GM13977 (cell line): ENCODE data around the gene ACE.

Source experiments
- DNase-seq: peaks from one replicate; pipeline ENCODE4 v3.0.0; 2012; ENCODE audit warnings: low spot score
- CTCF ChIP-seq: IDR thresholded peaks from 2 replicates; pipeline ENCODE4 v1.5.1; 2012; ENCODE audit warnings: mild to moderate bottlenecking, control low read depth; ENCODE audit not compliant: insufficient read depth; ENCODE audit errors: extremely low read depth, missing control alignments
- in situ Hi-C: fragments of 300-500 bp; cut with MboI; formaldehyde crosslinking; loops from one replicate; pipeline ENCODE4 v1.12.0; 2022; ENCODE audit warnings: low sequenced_read_pairs, low pct_unique_long_range_greater_than_20kb, mixed read lengths, inconsistent platforms; ENCODE audit not compliant: unreplicated experiment

ACE gene

DNA sequence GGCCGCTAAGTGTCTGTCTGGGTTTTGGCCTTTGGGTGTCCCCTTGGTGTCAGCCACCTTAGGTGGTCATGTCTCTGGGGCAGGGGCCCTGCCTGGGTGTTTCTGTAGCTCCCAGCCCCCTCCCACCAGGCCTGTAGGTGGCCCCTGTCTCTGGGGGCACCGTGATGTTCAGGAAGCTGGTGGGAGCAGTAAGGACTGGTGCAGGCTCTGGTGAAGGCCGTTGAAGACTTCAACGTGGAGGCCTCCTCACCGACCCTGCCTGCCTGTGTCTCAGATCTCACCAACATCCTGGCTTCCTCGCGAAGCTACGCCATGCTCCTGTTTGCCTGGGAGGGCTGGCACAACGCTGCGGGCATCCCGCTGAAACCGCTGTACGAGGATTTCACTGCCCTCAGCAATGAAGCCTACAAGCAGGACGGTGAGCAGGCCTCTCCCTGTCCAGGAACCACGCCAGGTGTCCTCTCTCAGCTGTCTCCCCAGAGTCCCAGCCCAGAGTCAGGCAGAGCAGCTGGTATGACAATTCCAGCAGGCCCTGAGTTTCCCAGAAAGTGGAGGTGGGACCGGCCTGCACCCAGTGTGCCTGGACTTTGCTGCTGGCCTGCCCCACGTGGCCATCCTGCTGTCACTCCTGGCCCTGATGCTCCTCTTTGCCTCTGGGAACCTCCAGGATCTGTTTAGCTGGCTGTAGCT lies 2.8 kb downstream of the ACE start:
- no peak for DNase-seq
- TF ChIP-seq CTCF, result no peak
- in situ Hi-C loops, result loop anchor here (10.0 kb wide), 1 partner anchor 55 kb away; no protein-coding TSS in a partner anchor

DNA sequence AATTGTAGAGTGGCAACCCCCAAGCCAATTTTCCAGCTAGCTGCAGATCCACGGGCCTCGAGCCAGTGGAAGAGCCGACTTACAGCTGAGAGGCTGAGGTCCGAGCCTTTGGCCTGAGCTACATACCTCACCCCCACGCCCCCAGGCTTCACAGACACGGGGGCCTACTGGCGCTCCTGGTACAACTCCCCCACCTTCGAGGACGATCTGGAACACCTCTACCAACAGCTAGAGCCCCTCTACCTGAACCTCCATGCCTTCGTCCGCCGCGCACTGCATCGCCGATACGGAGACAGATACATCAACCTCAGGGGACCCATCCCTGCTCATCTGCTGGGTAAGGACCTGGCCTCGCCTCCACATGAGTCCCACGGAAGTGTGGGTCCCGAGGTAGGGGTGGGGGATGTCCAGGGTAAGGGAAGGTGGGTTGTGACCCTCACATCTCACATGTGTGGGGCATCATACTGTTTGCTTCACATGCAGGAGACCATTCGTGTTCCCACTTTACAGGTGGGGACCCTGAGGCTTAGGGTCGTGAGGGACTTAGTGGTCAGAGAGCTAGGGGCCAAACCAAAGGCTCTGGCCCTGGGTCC lies 3.4 kb downstream of the ACE start:
- TF ChIP-seq CTCF, result no peak
- in situ Hi-C loops, result loop anchor here (10.0 kb wide), 1 partner anchor 55 kb away; no protein-coding TSS in a partner anchor

GRCh38 chr17:63480826-63481487 lies 4.1 kb downstream of the ACE start:
- DNase-seq, result no peak
- TF ChIP-seq CTCF, result no peak
- in situ Hi-C loops, result loop anchor here (10.0 kb wide), 1 partner anchor 56 kb away; no protein-coding TSS in a partner anchor

More for the DNA sequence above, 3.4 kb downstream of the ACE start:
- no peak for DNase-seq

DNA sequence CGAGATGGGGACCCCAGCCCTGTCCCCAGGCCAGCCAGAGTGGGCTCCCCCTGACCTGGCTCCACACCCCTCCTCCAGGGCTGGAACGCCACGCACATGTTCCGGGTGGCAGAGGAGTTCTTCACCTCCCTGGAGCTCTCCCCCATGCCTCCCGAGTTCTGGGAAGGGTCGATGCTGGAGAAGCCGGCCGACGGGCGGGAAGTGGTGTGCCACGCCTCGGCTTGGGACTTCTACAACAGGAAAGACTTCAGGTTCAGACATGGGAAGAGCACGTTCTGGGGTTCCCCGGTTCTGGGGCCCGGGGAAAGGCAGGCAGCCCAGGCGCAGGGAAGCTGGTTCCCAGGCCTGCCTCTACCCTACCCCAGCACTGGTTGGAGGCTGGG lies 4.6 kb downstream of the ACE start:
- DNase-seq, result no peak
- no peak for TF ChIP-seq CTCF
- in situ Hi-C loops, result loop anchor here (10.0 kb wide), 1 partner anchor 57 kb away; no protein-coding TSS in a partner anchor

DNA sequence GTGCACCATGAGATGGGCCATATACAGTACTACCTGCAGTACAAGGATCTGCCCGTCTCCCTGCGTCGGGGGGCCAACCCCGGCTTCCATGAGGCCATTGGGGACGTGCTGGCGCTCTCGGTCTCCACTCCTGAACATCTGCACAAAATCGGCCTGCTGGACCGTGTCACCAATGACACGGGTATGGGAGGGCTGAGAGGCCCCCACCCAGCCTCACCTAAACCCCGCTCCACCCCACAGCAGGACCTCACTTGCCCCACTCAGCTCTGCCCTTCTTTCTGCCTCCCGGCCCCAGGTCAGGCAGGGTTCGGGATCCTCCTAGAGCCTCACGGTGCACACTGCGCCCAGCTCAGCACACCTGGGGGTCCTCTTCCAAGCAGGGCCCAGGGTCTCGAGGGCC lies 5.6 kb downstream of the ACE start:
- in situ Hi-C loops, result loop anchor here (10.0 kb wide), 1 partner anchor 58 kb away; no protein-coding TSS in a partner anchor
- TF ChIP-seq CTCF, result no peak

GRCh38 chr17:63483038-63483437 lies 6.2 kb downstream of the ACE start:
- in situ Hi-C loops, result loop anchor here (10.0 kb wide), 1 partner anchor 58 kb away; no protein-coding TSS in a partner anchor
- no peak for DNase-seq
- no peak for TF ChIP-seq CTCF

More for the DNA sequence above, 5.6 kb downstream of the ACE start:
- DNase-seq, result no peak
